Heart right ventricle (tissue), 16 donors: ENCODE data around the gene ZNF273. TPM values are rescaled to one million over a fixed set of nuclear protein-coding genes. Genes with fewer than 3 reads are reported as not detected.

Source experiments
- ATAC-seq, 8 donors: fragments of 200-7000 bp; cut with Tn5 transposase; one replicate each; pipeline ENCODE4 v1.9.1; 2020; ENCODE audit warnings: mild to moderate bottlenecking in 8 of 8, moderate library complexity in 8 of 8, moderate number of reproducible peaks in 1 of 8
- DNase-seq, 2 donors: peaks; one replicate each; pipeline ENCODE4 v3.0.0-alpha.2; 2020
- H3K27ac ChIP-seq, 10 donors: fragments of 200-600 bp; sonication (generic) in 2 of 10; one replicate each; pipeline versions ENCODE4 v1.5.0 to v1.8.0; 2020 to 2022; ENCODE audit warnings: mild to moderate bottlenecking in 3 of 10
- H3K27me3 ChIP-seq, 7 donors: fragments of 200-600 bp; one replicate each; pipeline ENCODE4 v1.8.0; 2021 to 2022; ENCODE audit warnings: mild to moderate bottlenecking in 2 of 7
- H3K36me3 ChIP-seq, 9 donors: fragments of 200-600 bp; sonication (generic) in 1 of 9; one replicate each; pipeline versions ENCODE4 v1.5.0 to v1.8.0; 2020 to 2022; ENCODE audit warnings: mild to moderate bottlenecking in 2 of 9
- H3K4me1 ChIP-seq, 9 donors: fragments of 200-600 bp; sonication (generic) in 1 of 9; one replicate each; pipeline versions ENCODE4 v1.5.0 to v1.8.0; 2020 to 2022; ENCODE audit warnings: mild to moderate bottlenecking in 4 of 9
- H3K4me3 ChIP-seq, 10 donors: fragments of 200-600 bp; sonication (generic) in 2 of 10; one replicate each; pipeline versions ENCODE4 v1.5.0 to v1.8.0; 2020 to 2022; ENCODE audit warnings: mild to moderate bottlenecking in 7 of 10, moderate library complexity in 2 of 10
- H3K9me3 ChIP-seq, 11 donors: fragments of 200-600 bp in 10 of 11; sonication (generic) in 2 of 11; one replicate each; pipeline versions ENCODE4 v1.5.0 to v1.8.0; 2013 to 2022; ENCODE audit warnings: mild to moderate bottlenecking in 2 of 11, control low read depth in 1 of 11, moderate library complexity in 1 of 11
- WGBS, 2 donors: extraction: QIAGEN DNeasy Blood & Tissue Kit; methylation state at CpG; one replicate each; pipeline ENCODE4 v1.1.7; 2013; ENCODE audit warnings: inconsistent platforms in 1 of 2; 5-methylcytosine and 5-hydroxymethylcytosine counted together
- intact Hi-C, 10 donors: fragments of 100-400 bp; cut with DNase I; formaldehyde crosslinking; loops; one replicate each; pipeline versions ENCODE4 v1.11.1 to v1.14.2; 2022
- polyA plus RNA-seq, 2 donors: library from polyadenylated mRNA; stranded (reverse); fragments of 200-250 nt; gene quantifications; one replicate each; pipeline ENCODE4 v1.2.3, GENCODE V29; 2013
- total RNA-seq, 10 donors: library from RNA; stranded (reverse); fragmentation: NEBNext Ultra II Directional in 3 of 10; extraction: Animal tissue kit (Norgen Biotek cat#: 25700) in 3 of 10; gene quantifications; one replicate each; pipeline versions ENCODE4 v1.2.1 to v1.2.4, GENCODE V29; 2021 to 2023
- TF ChIP-seq, protein P1 (sequence below), 9 donors: fragments of 200-600 bp; sonication (generic) in 2 of 9; IDR thresholded peaks; one replicate each; pipeline versions ENCODE4 v1.5.0 to v1.8.0; 2021 to 2022; ENCODE audit warnings: antibody characterized with exemption in 9 of 9, mild to moderate bottlenecking in 5 of 9, moderate library complexity in 1 of 9
- donor health status: Arrhythmogenic right ventricular cardiomyopathy.
- donor health status: ischemic (EF 13 %, LVEDD 7.1; RV severe dilation, severe dysfunction).
- donor health status: healthy with polysubstance abuse.
- donor health status: DM: no; HTN: yes; CAD: no.
- donor health status: DM: no; HTN: no; CAD: no.
- donor health status: ischemic (EF 25% LVEDD 6.9; RV normal size, moderate dysfunction).
- donor health status: ischemic (EF 25% LVEDD 5.7; RV mildly dilated, moderate dysfunction).
- donor health status: healthy.
- donor health status: DM: yes; HTN: yes; CAD: no.
- donor health status: Ischemic cardiomyopathy.
- donor health status: ischemic (EF 35%, LVEDD 5.7; RV mildly dilated, moderate dysfunction).
- donor health status: nonischemic (EF 11% LVEDD 7.7; RV severe dilation, severe dysfunction).
- donor health status: DM: yes; HTN: yes; CAD: no.
- donor health status: PGD.
- donor health status: ischemic (EF 29% LVEDD 5.4; RV normal size, mild dysfunction).
- donor health status: nonischemic (EF 23%, LVEDD 6.1; RV moderate dilation, normal function).

Gene ZNF273
- total and polyA plus RNA-seq, 12 donors = 0.90 to 3.1 (median 1.6) TPM

DNA sequence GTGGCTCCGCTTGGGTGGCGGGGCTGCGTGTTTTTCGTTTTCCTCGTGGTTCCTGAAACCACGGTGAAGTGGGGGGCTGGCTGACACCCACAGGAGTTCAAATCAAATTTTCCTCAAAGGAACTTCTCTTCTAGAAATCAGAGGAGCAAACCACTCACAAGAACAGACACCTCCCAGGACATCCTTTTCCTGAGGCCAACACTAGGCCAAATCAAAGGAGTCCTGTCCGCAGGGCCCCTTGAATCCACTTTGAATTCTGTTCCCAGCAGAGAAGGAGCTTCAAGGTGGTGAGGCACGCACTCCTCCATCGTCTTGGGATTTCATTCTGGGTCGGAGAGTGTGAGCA, 29.9 kb upstream of the ZNF273 start:
- intact Hi-C loops = no loop called here
- TF ChIP-seq, protein P1, sequence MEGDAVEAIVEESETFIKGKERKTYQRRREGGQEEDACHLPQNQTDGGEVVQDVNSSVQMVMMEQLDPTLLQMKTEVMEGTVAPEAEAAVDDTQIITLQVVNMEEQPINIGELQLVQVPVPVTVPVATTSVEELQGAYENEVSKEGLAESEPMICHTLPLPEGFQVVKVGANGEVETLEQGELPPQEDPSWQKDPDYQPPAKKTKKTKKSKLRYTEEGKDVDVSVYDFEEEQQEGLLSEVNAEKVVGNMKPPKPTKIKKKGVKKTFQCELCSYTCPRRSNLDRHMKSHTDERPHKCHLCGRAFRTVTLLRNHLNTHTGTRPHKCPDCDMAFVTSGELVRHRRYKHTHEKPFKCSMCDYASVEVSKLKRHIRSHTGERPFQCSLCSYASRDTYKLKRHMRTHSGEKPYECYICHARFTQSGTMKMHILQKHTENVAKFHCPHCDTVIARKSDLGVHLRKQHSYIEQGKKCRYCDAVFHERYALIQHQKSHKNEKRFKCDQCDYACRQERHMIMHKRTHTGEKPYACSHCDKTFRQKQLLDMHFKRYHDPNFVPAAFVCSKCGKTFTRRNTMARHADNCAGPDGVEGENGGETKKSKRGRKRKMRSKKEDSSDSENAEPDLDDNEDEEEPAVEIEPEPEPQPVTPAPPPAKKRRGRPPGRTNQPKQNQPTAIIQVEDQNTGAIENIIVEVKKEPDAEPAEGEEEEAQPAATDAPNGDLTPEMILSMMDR (IDR thresholded peaks at IDR 0.05) = no peak
- Histone ChIP-seq H3K27me3 (peaks cover 0 to 25% (median 15%) of the 10 kb centered on the region in 7 donors), H3K4me3 (no peak overlapping the region), H3K9me3 (peaks cover 0 to 7% (median 0%) of the 10 kb centered on the region in 11 donors), H3K27ac (no peak overlapping the region), H3K4me1 (peaks cover 0 to 7% (median 0%) of the 10 kb centered on the region in 9 donors), H3K36me3 (no peaks in the 10 kb centered on the region)
- ATAC-seq (no peak), DNase-seq (no peak)
- 93 to 94% methylated on average over 10 of the region's 10 CpGs for WGBS, 2 donors

DNA sequence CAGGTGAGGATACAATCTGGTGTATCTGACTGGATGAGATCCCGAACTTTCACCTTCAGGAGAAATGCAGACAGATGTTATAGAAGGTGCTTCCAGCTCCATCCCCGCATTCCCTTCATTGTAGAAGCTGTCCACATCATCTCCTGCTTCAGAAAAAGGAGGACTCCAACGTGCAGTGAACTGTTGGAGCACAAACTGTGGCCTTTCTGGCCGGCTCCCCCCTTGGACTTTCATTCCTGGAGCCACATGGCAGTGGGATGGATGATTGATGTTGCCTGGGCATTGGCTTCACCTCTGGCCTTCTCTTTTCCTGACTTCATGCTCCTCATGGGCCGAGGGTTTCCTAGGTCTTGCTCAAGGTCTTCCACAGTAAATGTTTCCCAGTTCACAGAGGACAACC, 29.6 kb upstream of the ZNF273 start:
- no peak for ATAC-seq

DNA sequence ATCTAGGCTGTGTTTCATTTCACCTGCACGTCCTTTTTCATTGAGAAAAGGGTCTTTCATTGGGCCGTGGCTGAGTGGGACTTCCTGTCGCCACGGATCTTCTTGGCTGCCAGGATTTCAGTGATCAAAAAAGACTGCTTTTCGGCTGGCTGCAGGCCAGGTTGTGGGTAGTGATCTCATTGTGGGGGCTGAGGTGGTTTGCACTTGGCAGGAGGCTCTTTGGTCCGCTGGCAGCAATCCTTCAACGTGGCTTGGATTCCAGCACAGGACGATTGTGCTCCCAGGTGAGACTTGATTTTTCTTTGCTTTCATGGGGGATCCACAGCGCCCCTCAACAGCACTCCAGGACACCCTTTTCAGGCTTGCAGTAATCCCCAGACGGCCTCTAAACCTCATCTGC, 29.0 kb upstream of the ZNF273 start:
- DNase-seq (no peak), ATAC-seq (no peak)
- WGBS, 2 donors = 68 to 71% methylated on average over 10 of the region's 10 CpGs
- peaks cover 0 to 19% (median 15%) of the 10 kb centered on the region in 7 donors for H3K27me3 ChIP-seq
- H3K36me3 ChIP-seq = no peaks in the 10 kb centered on the region
- intact Hi-C loops = no loop called here
- peaks cover 0 to 14% (median 0%) of the 10 kb centered on the region in 11 donors for H3K9me3 ChIP-seq
- no peak overlapping the region for H3K4me3 ChIP-seq
- no peak overlapping the region for H3K27ac ChIP-seq
- TF ChIP-seq, protein P1 (IDR thresholded peaks at IDR 0.05) = no peak
- peaks cover 0 to 7% (median 0%) of the 10 kb centered on the region in 9 donors for H3K4me1 ChIP-seq

More for the DNA sequence above, 29.6 kb upstream of the ZNF273 start:
- Histone ChIP-seq H3K4me3 (no peak overlapping the region), H3K4me1 (peaks cover 0 to 7% (median 0%) of the 10 kb centered on the region in 9 donors), H3K9me3 (peaks cover 0 to 11% (median 0%) of the 10 kb centered on the region in 11 donors), H3K36me3 (no peaks in the 10 kb centered on the region), H3K27me3 (peaks cover 0 to 22% (median 15%) of the 10 kb centered on the region in 7 donors), H3K27ac (no peak overlapping the region)
- 69 to 72% methylated on average over 5 of the region's 5 CpGs for WGBS, 2 donors
- intact Hi-C loops = no loop called here
- no peak for DNase-seq
- TF ChIP-seq, protein P1 (IDR thresholded peaks at IDR 0.05) = no peak

DNA sequence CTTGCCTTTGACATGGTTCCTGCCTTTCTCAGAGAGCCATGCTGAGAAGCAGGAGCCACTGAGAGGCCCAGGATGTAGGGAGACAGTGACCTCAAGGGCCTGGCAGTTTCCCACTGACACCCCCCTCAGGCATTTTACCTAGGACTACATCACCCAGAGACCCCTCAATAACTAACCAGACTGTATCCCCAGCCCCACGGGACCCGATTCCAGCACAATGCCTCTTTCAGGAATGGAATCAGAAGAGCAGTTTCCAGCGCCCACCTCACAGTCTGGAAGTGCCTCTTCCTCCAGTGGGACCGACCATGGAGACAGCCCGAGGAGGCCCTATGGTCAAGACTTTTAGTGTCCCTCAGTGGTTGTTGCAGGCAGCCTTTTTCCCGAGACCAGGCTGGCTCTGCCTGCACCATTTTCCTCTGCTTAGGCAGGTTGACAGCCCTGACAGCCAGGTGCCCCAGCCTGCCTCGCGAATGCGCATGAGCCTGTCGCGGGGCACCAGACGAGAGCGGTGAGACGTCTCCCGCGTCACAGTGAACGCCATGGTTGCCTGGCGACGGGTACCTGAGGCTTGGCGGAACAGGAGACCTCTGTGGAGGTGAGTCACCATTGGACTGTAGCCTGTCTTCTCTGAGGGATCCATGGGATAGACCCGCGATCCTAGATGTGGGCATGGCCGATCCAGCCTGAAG, 28.4 kb upstream of the ZNF273 start:
- 80 to 89% methylated on average over 23 of the region's 23 CpGs for WGBS, 2 donors
- Histone ChIP-seq H3K27me3 (peaks cover 0 to 19% (median 15%) of the 10 kb centered on the region in 7 donors), H3K36me3 (no peaks in the 10 kb centered on the region), H3K4me3 (no peak overlapping the region), H3K27ac (no peak overlapping the region), H3K9me3 (peaks cover 0 to 15% (median 0%) of the 10 kb centered on the region in 11 donors), H3K4me1 (peaks cover 0 to 7% (median 0%) of the 10 kb centered on the region in 9 donors)
- ATAC-seq = no peak
- DNase-seq = no peak
- TF ChIP-seq, protein P1 (IDR thresholded peaks at IDR 0.05) = no peak
- intact Hi-C loops = no loop called here
